ENCODE measurements around the gene RXRG.

- TF ChIP-seq CTCF (IDR thresholded peaks at IDR 0.05), result no peak
- TF ChIP-seq POLR2A (IDR thresholded peaks at IDR 0.05), result no peak
Measured at GRCh38 chr1:165443539-165444311, 1.2 kb downstream of the RXRG start.

All from thyroid gland (tissue), 4 donors.